ENCODE results near the gene SPNS3.

Gene SPNS3

GRCh38 chr17:4492721-4493561 is 59.2 kb downstream of the SPNS3 start:
- DNase-seq = no peak

- no peak for DNase-seq
These were observed 63.5 kb downstream of the SPNS3 start for GRCh38 chr17:4497101-4497824.

- DNase-seq = no peak
These were observed 65.0 kb downstream of the SPNS3 start, which contains the start of gene SPNS2 for GRCh38 chr17:4498461-4499397. SPNS2 (plus strand) TSS chr17:4498881; CDS start chr17:4499048, 167 bp downstream.

- no peak for DNase-seq
These were observed 65.9 kb downstream of the SPNS3 start for GRCh38 chr17:4499431-4500190.

GRCh38 chr17:4500191-4500571 is 66.4 kb downstream of the SPNS3 start:
- DNase-seq = no peak

GRCh38 chr17:4501295-4501949 is 67.7 kb downstream of the SPNS3 start:
- no peak for DNase-seq

GRCh38 chr17:4502466-4503154 is 68.9 kb downstream of the SPNS3 start:
- DNase-seq = no peak

GRCh38 chr17:4503283-4504025 is 69.7 kb downstream of the SPNS3 start:
- no peak for DNase-seq

GRCh38 chr17:4504188-4504587 is 70.4 kb downstream of the SPNS3 start:
- no peak for DNase-seq

- DNase-seq = no peak
These were observed 71.4 kb downstream of the SPNS3 start for GRCh38 chr17:4505187-4505586.

GRCh38 chr17:4506175-4506813 is 72.6 kb downstream of the SPNS3 start:
- DNase-seq = no peak

- DNase-seq = no peak
These were observed 73.2 kb downstream of the SPNS3 start for GRCh38 chr17:4506892-4507291.

- no peak for DNase-seq
These were observed 73.8 kb downstream of the SPNS3 start for GRCh38 chr17:4507361-4508111.

- no peak for DNase-seq
These were observed 74.5 kb downstream of the SPNS3 start for GRCh38 chr17:4508207-4508606.

- no peak for DNase-seq
These were observed 75.7 kb downstream of the SPNS3 start for GRCh38 chr17:4509401-4509800.

GRCh38 chr17:4509923-4510617 is 76.3 kb downstream of the SPNS3 start:
- DNase-seq = no peak

GRCh38 chr17:4510618-4510941 is 76.8 kb downstream of the SPNS3 start:
- DNase-seq = no peak

- no peak for DNase-seq
These were observed 77.6 kb downstream of the SPNS3 start for GRCh38 chr17:4511199-4511932.
